ENCODE results near the gene MDM1. TPM values are rescaled to one million over a fixed set of nuclear protein-coding genes. Genes with fewer than 3 reads are reported as not detected.

Gene MDM1
- total RNA-seq, 1 experiment from 2014 or later, result 14.0 TPM

DNA sequence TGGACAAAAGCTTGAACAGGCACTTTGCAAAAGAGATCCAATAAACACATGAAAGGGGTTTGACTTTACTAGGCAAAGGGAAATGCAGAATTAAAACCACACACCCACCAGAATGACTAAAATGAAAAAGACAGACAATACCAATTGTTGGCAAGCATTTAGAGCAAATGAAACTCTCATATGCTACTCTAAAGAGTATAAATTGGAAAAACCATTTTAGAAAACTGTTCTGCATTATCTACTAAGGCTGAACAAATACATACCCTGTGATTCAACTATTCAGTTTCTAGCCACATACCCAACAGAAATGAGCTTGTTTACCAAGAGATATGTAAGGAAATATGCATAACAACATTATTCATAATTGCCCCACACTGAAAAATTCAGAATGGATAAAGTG is 70.3 kb downstream of the MDM1 start:
- CTCF ChIA-PET, result interaction anchor here (0.6 kb wide), 1 partner anchor 22 kb away, joined by 3 read pairs; no protein-coding TSS in a partner anchor
- H3K27me3 ChIP-seq (ENCODE audit: insufficient read depth, low read depth), result no peaks in the 10 kb centered on the region
- no TSS peak for BruUV-seq (replicated peaks)
- H3K27ac ChIP-seq, result no peak overlapping the region
- no peaks in the 10 kb centered on the region; the same call in 1 of the 2 replicates for H3K9me2 ChIP-seq (ENCODE audit: insufficient read depth)
- intact Hi-C loops (cut with micrococcal nuclease; ENCODE audit: unreplicated experiment), result no loop called here
- peaks cover 18% of the 10 kb centered on the region for H3K4me1 ChIP-seq (replicated peaks; ENCODE audit: insufficient read depth)
- H4K20me1 ChIP-seq (ENCODE audit: insufficient read depth), result no peaks in the 10 kb centered on the region
- DNase-seq, result no peak
- no peaks in the 10 kb centered on the region for H3F3A ChIP-seq (ENCODE audit: insufficient read depth, low read depth)
- no peaks in the 10 kb centered on the region for H3K36me3 ChIP-seq (ENCODE audit: low read depth)
- TF ChIP-seq, protein P1, sequence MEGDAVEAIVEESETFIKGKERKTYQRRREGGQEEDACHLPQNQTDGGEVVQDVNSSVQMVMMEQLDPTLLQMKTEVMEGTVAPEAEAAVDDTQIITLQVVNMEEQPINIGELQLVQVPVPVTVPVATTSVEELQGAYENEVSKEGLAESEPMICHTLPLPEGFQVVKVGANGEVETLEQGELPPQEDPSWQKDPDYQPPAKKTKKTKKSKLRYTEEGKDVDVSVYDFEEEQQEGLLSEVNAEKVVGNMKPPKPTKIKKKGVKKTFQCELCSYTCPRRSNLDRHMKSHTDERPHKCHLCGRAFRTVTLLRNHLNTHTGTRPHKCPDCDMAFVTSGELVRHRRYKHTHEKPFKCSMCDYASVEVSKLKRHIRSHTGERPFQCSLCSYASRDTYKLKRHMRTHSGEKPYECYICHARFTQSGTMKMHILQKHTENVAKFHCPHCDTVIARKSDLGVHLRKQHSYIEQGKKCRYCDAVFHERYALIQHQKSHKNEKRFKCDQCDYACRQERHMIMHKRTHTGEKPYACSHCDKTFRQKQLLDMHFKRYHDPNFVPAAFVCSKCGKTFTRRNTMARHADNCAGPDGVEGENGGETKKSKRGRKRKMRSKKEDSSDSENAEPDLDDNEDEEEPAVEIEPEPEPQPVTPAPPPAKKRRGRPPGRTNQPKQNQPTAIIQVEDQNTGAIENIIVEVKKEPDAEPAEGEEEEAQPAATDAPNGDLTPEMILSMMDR (conservative IDR thresholded peaks at IDR 0.05), result no peak
- TF ChIP-seq EZH2 (IDR thresholded peaks at IDR 0.05; ENCODE audit: low read depth), result no peak
- no peak overlapping the region for H3K4me3 ChIP-seq
- H3K9me3 ChIP-seq (ENCODE audit: insufficient read depth, low read depth), result no peaks in the 10 kb centered on the region; the same call in 1 of the 2 replicates
- no peak overlapping the region for H2AFZ ChIP-seq
- H3K4me2 ChIP-seq, result no peak overlapping the region
- POLR2A ChIA-PET (ENCODE audit: unreplicated experiment), result no interaction called here
- no peaks in the 10 kb centered on the region for H3K79me2 ChIP-seq (ENCODE audit: low read depth)

DNA sequence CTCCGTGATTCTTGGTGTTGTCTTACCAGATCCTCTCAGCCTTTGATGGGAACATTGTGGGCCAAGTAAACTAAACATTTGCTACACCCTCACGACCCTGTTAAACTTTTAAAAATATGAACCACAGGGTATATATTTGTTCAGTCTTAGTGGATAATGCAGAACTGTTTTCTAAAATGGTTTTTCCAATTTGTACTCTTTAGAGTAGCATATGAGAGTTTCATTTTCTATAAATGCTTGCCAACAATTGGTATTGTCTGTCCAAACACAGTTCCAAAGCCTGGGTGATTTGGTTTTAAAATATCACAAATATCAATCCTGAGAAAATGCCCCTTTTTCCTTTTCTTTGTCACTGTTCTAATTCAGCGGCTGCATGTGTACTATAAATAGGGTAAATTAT is 72.0 kb downstream of the MDM1 start:
- CTCF ChIA-PET, result no interaction called here
- no peak for DNase-seq
- Histone ChIP-seq H2AFZ (no peak overlapping the region), H3K4me3 (no peak overlapping the region), H3K9me2 (ENCODE audit: insufficient read depth) (no peaks in the 10 kb centered on the region; the same call in 1 of the 2 replicates), H4K20me1 (ENCODE audit: insufficient read depth) (no peaks in the 10 kb centered on the region), H3K4me2 (peak overlapping the region; percentile 45), H3K27ac (peak overlapping the region; percentile 69), H3K9me3 (ENCODE audit: insufficient read depth, low read depth) (no peaks in the 10 kb centered on the region; the same call in 1 of the 2 replicates), H3K36me3 (ENCODE audit: low read depth) (no peaks in the 10 kb centered on the region), H3F3A (ENCODE audit: insufficient read depth, low read depth) (no peaks in the 10 kb centered on the region), H3K4me1 (replicated peaks; ENCODE audit: insufficient read depth) (peaks cover 18% of the 10 kb centered on the region), H3K79me2 (ENCODE audit: low read depth) (no peaks in the 10 kb centered on the region), H3K27me3 (ENCODE audit: insufficient read depth, low read depth) (no peaks in the 10 kb centered on the region)
- POLR2A ChIA-PET (ENCODE audit: unreplicated experiment), result no interaction called here
- intact Hi-C loops (cut with micrococcal nuclease; ENCODE audit: unreplicated experiment), result no loop called here
- no TSS peak for BruUV-seq (replicated peaks)
- TF ChIP-seq, protein P1 (conservative IDR thresholded peaks at IDR 0.05), result no peak
- no peak for TF ChIP-seq EZH2 (IDR thresholded peaks at IDR 0.05; ENCODE audit: low read depth)

DNA sequence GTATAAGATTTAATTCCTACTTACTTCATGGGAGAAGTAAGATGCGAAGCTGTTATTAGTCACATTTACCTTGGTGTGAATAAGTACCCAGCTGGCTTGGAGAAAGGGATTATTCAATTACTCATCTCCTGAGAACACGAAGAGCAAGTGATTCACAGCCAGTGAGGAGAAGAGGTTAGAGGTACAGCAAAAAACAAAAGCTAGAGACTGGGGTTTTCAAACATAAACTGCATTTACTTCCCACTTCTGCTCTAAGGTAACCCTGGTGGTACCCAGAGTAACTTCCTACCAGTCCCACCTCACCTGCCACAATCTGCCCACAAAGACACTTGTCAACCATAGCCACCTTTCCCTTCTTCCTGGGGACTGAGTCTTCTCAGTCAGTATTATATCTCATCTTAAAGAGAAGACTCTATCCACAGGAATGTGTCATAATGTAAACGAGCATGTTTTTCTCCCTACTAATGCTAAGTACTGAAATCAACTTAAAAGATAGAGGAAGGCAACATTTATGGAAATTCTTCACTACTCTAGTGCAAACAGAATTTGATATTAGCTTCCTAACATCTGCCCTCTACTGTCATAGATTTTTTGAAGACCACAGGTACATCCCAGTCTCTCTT is 72.7 kb downstream of the MDM1 start:
- H3F3A ChIP-seq (ENCODE audit: insufficient read depth, low read depth), result no peaks in the 10 kb centered on the region
- H3K4me3 ChIP-seq, result no peak overlapping the region
- no peaks in the 10 kb centered on the region for H3K79me2 ChIP-seq (ENCODE audit: low read depth)
- TF ChIP-seq EZH2 (IDR thresholded peaks at IDR 0.05; ENCODE audit: low read depth), result no peak
- TF ChIP-seq, protein P1 (conservative IDR thresholded peaks at IDR 0.05), result no peak
- peak overlapping the region; percentile 15; the same call in 1 of the 2 replicates for H2AFZ ChIP-seq
- ChIA-PET CTCF (no interaction called here), POLR2A (ENCODE audit: unreplicated experiment) (no interaction called here)
- no peaks in the 10 kb centered on the region; the same call in 1 of the 2 replicates for H3K9me2 ChIP-seq (ENCODE audit: insufficient read depth)
- H3K9me3 ChIP-seq (ENCODE audit: insufficient read depth, low read depth), result no peaks in the 10 kb centered on the region
- no peaks in the 10 kb centered on the region for H3K27me3 ChIP-seq (ENCODE audit: insufficient read depth, low read depth)
- H3K4me2 ChIP-seq, result peak overlapping the region; percentile 45
- BruUV-seq (replicated peaks), result no TSS peak
- no peaks in the 10 kb centered on the region for H3K36me3 ChIP-seq (ENCODE audit: low read depth)
- H3K27ac ChIP-seq, result peak overlapping the region; percentile 69
- H4K20me1 ChIP-seq (ENCODE audit: insufficient read depth), result no peaks in the 10 kb centered on the region
- intact Hi-C loops (cut with micrococcal nuclease; ENCODE audit: unreplicated experiment), result no loop called here
- peak in 1 of 2 experiments; percentile 87 for DNase-seq
- H3K4me1 ChIP-seq (replicated peaks; ENCODE audit: insufficient read depth), result peaks cover 18% of the 10 kb centered on the region
